ENCODE results near the gene CPB1.

DNA sequence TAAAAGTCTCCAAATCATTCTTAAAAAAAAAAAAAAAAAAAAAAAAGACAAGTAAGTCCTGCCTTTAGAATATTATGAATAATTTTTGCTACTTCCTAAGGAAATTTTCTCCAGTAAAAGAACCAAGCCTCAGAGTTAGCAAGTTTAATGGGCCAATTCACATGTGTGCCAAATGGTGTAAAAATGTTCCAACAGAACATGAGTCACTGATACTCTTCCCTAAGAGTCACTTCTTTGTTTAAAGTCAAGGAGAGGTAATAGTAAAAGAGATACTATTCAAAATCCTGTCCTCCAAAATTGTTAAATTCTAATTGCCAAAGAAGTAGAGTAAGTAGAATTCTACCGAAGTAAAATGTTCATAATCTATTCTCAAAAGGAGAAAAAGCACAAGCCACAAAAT is 19.7 kb downstream of the CPB1 start:
- no peak for TF ChIP-seq EZH2phosphoT487 (IDR thresholded peaks at IDR 0.05; ENCODE audit: borderline replicate concordance, low read length)
- TF ChIP-seq, protein P1, sequence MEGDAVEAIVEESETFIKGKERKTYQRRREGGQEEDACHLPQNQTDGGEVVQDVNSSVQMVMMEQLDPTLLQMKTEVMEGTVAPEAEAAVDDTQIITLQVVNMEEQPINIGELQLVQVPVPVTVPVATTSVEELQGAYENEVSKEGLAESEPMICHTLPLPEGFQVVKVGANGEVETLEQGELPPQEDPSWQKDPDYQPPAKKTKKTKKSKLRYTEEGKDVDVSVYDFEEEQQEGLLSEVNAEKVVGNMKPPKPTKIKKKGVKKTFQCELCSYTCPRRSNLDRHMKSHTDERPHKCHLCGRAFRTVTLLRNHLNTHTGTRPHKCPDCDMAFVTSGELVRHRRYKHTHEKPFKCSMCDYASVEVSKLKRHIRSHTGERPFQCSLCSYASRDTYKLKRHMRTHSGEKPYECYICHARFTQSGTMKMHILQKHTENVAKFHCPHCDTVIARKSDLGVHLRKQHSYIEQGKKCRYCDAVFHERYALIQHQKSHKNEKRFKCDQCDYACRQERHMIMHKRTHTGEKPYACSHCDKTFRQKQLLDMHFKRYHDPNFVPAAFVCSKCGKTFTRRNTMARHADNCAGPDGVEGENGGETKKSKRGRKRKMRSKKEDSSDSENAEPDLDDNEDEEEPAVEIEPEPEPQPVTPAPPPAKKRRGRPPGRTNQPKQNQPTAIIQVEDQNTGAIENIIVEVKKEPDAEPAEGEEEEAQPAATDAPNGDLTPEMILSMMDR (IDR thresholded peaks at IDR 0.05; ENCODE audit: low read depth, low read length, poor library complexity, severe bottlenecking) = no peak
